ENCODE data around the gene MEI4.

- no peak for TF ChIP-seq CTCF (IDR thresholded peaks at IDR 0.05)
- no peak for TF ChIP-seq POLR2A (IDR thresholded peaks at IDR 0.05)
- no peak for TF ChIP-seq EP300 (IDR thresholded peaks at IDR 0.05)
- no peak for TF ChIP-seq POLR2AphosphoS5 (IDR thresholded peaks at IDR 0.05)
Observed at GRCh38 chr6:77880501-77880900, 227.7 kb downstream of the MEI4 start.
